ENCODE data around the gene LRRC8B. TPM values are rescaled to one million over a fixed set of nuclear protein-coding genes. Genes with fewer than 3 reads are reported as not detected.
A peak's percentile ranks its signal among the peaks of the same experiment; 100 is the strongest.

The LRRC8B gene
- total RNA-seq, 1 experiment from 2014 or later: 15.0 TPM

DNA sequence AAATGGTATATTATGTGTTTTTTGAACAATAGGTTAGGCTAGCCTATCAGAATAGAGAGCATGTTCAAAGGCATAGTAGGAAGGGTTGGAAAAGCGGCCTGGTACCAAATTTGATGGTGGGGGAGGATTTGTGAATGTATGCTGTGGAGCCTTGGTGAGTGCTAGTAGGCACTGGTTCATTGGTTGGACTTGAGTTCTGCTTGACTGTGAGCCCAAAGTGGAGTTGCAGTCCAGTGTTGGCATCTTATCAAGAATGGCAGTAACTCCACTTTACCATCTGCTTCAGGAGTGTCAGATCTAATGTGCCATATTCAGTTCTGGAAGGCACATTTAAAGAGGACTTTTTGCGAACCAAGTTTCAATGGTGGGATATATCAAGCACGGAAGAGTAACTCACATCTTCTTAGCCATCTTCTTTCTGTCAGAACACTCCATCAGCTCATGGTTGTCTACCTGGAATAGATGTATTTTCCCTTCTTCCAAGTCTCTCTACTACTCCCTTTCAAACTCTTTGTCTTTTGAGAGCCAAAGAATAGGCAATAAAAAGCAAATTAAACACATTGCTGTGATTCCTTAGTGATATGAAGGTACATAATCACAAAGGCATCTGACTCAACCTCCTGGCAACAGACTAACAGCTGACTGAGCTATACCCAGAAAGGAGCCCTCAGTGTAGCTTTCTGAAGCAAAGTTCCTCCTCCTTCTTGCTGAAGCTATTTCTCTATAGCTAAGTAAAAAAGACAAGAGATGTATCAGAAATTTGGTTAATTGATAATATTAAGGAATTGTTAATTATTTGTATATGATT, 21.7 kb downstream of the LRRC8B start:
- no peaks in the 10 kb centered on the region; the same call in 1 of the 2 replicates for H3K9me3 ChIP-seq (ENCODE audit: insufficient read depth, low read depth)

GRCh38 chr1:89546934-89547562, 22.4 kb downstream of the LRRC8B start:
- BruUV-seq (replicated peaks): no TSS peak
- Histone ChIP-seq H3K27me3 (ENCODE audit: insufficient read depth, low read depth) (no peaks in the 10 kb centered on the region), H3K9me2 (ENCODE audit: insufficient read depth) (no peaks in the 10 kb centered on the region), H3K27ac (peak overlapping the region; percentile 70), H3K4me3 (no peak overlapping the region), H3K79me2 (ENCODE audit: low read depth) (peaks cover 54% of the 10 kb centered on the region), H3K4me1 (replicated peaks; ENCODE audit: insufficient read depth) (peaks cover 38% of the 10 kb centered on the region), H4K20me1 (ENCODE audit: insufficient read depth) (peaks cover 4% of the 10 kb centered on the region; the same call in 1 of the 2 replicates), H2AFZ (no peak overlapping the region), H3K36me3 (ENCODE audit: low read depth) (0 out of 2 replicates have a peak, but pooled peaks cover 3% of the 10 kb centered on the region), H3K4me2 (peak overlapping the region; percentile 24), H3F3A (ENCODE audit: insufficient read depth, low read depth) (peaks cover 19% of the 10 kb centered on the region), H3K9me3 (ENCODE audit: insufficient read depth, low read depth) (no peaks in the 10 kb centered on the region; the same call in 1 of the 2 replicates)
- intact Hi-C loops (cut with micrococcal nuclease; ENCODE audit: unreplicated experiment): loop anchor here (2.0 kb wide), 1 partner anchor 22 kb away; the partner anchor contains the start of gene LRRC8B
- DNase-seq: no peak
- TF ChIP-seq CTCF (conservative IDR thresholded peaks at IDR 0.05) (no peak), EZH2 (IDR thresholded peaks at IDR 0.05; ENCODE audit: low read depth) (no peak)
- CTCF ChIA-PET: no interaction called here
- POLR2A ChIA-PET (ENCODE audit: unreplicated experiment): interaction anchor here (0.6 kb wide), 1 partner anchor 428 kb away, joined by 3 read pairs; no protein-coding TSS in a partner anchor

More for the DNA sequence above, 21.7 kb downstream of the LRRC8B start:
- H3K4me3 ChIP-seq: no peak overlapping the region
- H4K20me1 ChIP-seq (ENCODE audit: insufficient read depth): peaks cover 5% of the 10 kb centered on the region; the same call in 1 of the 2 replicates
- peak in 1 of 2 experiments; percentile 55 for DNase-seq
- intact Hi-C loops (cut with micrococcal nuclease; ENCODE audit: unreplicated experiment): loop anchor here (2.0 kb wide), 1 partner anchor 21 kb away; the partner anchor contains the start of gene LRRC8B
- H3K9me2 ChIP-seq (ENCODE audit: insufficient read depth): no peaks in the 10 kb centered on the region
- ChIA-PET CTCF (no interaction called here), POLR2A (ENCODE audit: unreplicated experiment) (interaction anchor here (0.6 kb wide), 1 partner anchor 429 kb away, joined by 3 read pairs; no protein-coding TSS in a partner anchor)
- no peak overlapping the region for H3K27ac ChIP-seq
- BruUV-seq (replicated peaks): no TSS peak
- H3F3A ChIP-seq (ENCODE audit: insufficient read depth, low read depth): peaks cover 19% of the 10 kb centered on the region
- TF ChIP-seq EZH2 (IDR thresholded peaks at IDR 0.05; ENCODE audit: low read depth): no peak
- no peak for TF ChIP-seq CTCF (conservative IDR thresholded peaks at IDR 0.05)
- H3K4me1 ChIP-seq (replicated peaks; ENCODE audit: insufficient read depth): peaks cover 34% of the 10 kb centered on the region
- H3K4me2 ChIP-seq: no peak overlapping the region
- H3K36me3 ChIP-seq (ENCODE audit: low read depth): 0 out of 2 replicates have a peak, but pooled peaks cover 3% of the 10 kb centered on the region
- H3K79me2 ChIP-seq (ENCODE audit: low read depth): peaks cover 53% of the 10 kb centered on the region
- no peak overlapping the region for H2AFZ ChIP-seq
- no peaks in the 10 kb centered on the region for H3K27me3 ChIP-seq (ENCODE audit: insufficient read depth, low read depth)

DNA sequence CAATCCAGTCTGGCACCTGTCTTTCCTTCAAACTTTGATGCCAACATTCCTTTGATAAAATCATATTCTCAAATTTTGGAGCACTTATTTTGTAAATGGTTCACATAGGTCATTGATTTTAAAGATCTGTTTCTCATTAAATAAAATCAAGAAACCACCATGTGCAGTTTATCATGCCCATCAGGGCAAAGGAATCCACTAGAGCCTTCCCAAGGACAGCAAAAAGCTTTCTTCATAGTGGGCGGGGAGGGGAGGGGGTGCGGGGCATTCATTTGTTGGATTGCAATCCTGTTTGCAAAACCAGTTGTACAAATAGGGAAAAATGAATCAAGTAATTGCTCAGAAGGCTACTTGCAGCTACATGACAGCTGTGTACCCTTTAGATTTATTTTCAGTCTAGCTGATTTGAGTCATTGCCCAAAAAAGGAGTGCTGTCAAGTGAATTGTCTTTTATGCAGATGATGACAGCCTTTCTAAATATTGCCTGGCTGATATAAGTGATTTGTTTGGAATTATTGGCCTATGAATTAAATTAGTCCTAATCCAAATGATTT, 23.0 kb downstream of the LRRC8B start:
- peak; percentile 6 to 90 for DNase-seq
- H2AFZ ChIP-seq: no peak overlapping the region
- peak overlapping the region; percentile 24 for H3K4me2 ChIP-seq
- peaks cover 43% of the 10 kb centered on the region for H3K4me1 ChIP-seq (replicated peaks; ENCODE audit: insufficient read depth)
- H3K36me3 ChIP-seq (ENCODE audit: low read depth): 0 out of 2 replicates have a peak, but pooled peaks cover 3% of the 10 kb centered on the region
- intact Hi-C loops (cut with micrococcal nuclease; ENCODE audit: unreplicated experiment): loop anchor here (2.0 kb wide), 1 partner anchor 23 kb away; the partner anchor contains the start of gene LRRC8B
- TF ChIP-seq CTCF (conservative IDR thresholded peaks at IDR 0.05): no peak
- no peak for TF ChIP-seq EZH2 (IDR thresholded peaks at IDR 0.05; ENCODE audit: low read depth)
- BruUV-seq (replicated peaks): no TSS peak
- peak overlapping the region; percentile 70 for H3K27ac ChIP-seq
- no peaks in the 10 kb centered on the region for H3K27me3 ChIP-seq (ENCODE audit: insufficient read depth, low read depth)
- H4K20me1 ChIP-seq (ENCODE audit: insufficient read depth): no peaks in the 10 kb centered on the region
- H3F3A ChIP-seq (ENCODE audit: insufficient read depth, low read depth): peaks cover 23% of the 10 kb centered on the region
- ChIA-PET CTCF (no interaction called here), POLR2A (ENCODE audit: unreplicated experiment) (no interaction called here)
- no peaks in the 10 kb centered on the region for H3K9me2 ChIP-seq (ENCODE audit: insufficient read depth)
- no peaks in the 10 kb centered on the region; the same call in 1 of the 2 replicates for H3K9me3 ChIP-seq (ENCODE audit: insufficient read depth, low read depth)
- peaks cover 48% of the 10 kb centered on the region for H3K79me2 ChIP-seq (ENCODE audit: low read depth)
- H3K4me3 ChIP-seq: no peak overlapping the region
